DOHH2 (cell line): Measurements from ENCODE around the gene CCBE1.

Source experiments
- H3F3A ChIP-seq: fragments of 200-600 bp; sonication (generic), shearing (Covaris generic); 2 replicates; pipeline ENCODE4 v1.6.0; 2016; ENCODE audit warnings: antibody characterized with exemption, mild to moderate bottlenecking; ENCODE audit not compliant: control insufficient read depth, insufficient read depth
- H3K27ac ChIP-seq: fragments of 200-600 bp; sonication (generic); 2 replicates; pipeline ENCODE4 v1.5.1; 2014; ENCODE audit warnings: low read depth, mild to moderate bottlenecking, low read length, moderate library complexity
- H3K27me3 ChIP-seq: fragments of 200-600 bp; sonication (generic); 2 replicates; pipeline ENCODE4 v1.6.1; 2014; ENCODE audit warnings: mild to moderate bottlenecking, low read length, mixed read lengths; ENCODE audit not compliant: control insufficient read depth
- H3K36me3 ChIP-seq: fragments of 200-600 bp; sonication (generic); 2 replicates; pipeline ENCODE4 v1.6.1; 2014; ENCODE audit warnings: mild to moderate bottlenecking, low read length, moderate library complexity, mixed read lengths; ENCODE audit not compliant: control insufficient read depth
- H3K4me1 ChIP-seq: fragments of 200-600 bp; sonication (generic); 2 replicates; pipeline ENCODE4 v1.6.1; 2014; ENCODE audit warnings: mild to moderate bottlenecking, low read length, mixed read lengths; ENCODE audit not compliant: control insufficient read depth
- H3K4me2 ChIP-seq: fragments of 200-600 bp; sonication (generic); 2 replicates; pipeline ENCODE4 v1.6.0; 2014; ENCODE audit warnings: mild to moderate bottlenecking, low read length, moderate library complexity
- H3K4me3 ChIP-seq: fragments of 200-600 bp; sonication (generic); 2 replicates; pipeline ENCODE4 v1.5.1; 2014; ENCODE audit warnings: mild to moderate bottlenecking, low read length, mixed read lengths
- H3K79me2 ChIP-seq: fragments of 200-600 bp; sonication (generic); 2 replicates; pipeline ENCODE4 v1.6.1; 2014; ENCODE audit warnings: mild to moderate bottlenecking, low read length, mixed read lengths; ENCODE audit not compliant: control insufficient read depth
- H3K9me2 ChIP-seq: fragments of 200-600 bp; sonication (generic); replicated peaks from 2 replicates; pipeline ENCODE4 v1.6.1; 2014; ENCODE audit warnings: mild to moderate bottlenecking, low read length, mixed read lengths; ENCODE audit not compliant: control insufficient read depth
- H3K9me3 ChIP-seq: fragments of 200-600 bp; sonication (generic); 2 replicates; pipeline ENCODE4 v1.6.1; 2014; ENCODE audit warnings: antibody characterized with exemption, low read length, mixed read lengths; ENCODE audit not compliant: control insufficient read depth, insufficient read depth
- H4K20me1 ChIP-seq: fragments of 200-600 bp; sonication (generic); 2 replicates; pipeline ENCODE4 v1.6.0; 2014; ENCODE audit warnings: low read depth, mild to moderate bottlenecking, antibody characterized with exemption, low read length, moderate library complexity; ENCODE audit not compliant: control insufficient read depth, insufficient read depth
- EZH2phosphoT487 ChIP-seq: fragments of 200-600 bp; sonication (generic); IDR thresholded peaks from 2 replicates; pipeline ENCODE4 v1.6.1; 2017; ENCODE audit warnings: borderline replicate concordance, mild to moderate bottlenecking, antibody characterized with exemption, low read length, moderate library complexity, mixed read lengths
- TF ChIP-seq, protein P1 (sequence below): fragments of 200-600 bp; sonication (generic); IDR thresholded peaks from one replicate; pipeline ENCODE4 v1.5.1; 2014; ENCODE audit warnings: antibody characterized with exemption, mild to moderate bottlenecking, low read depth, low read length; ENCODE audit not compliant: poor library complexity, severe bottlenecking

Gene CCBE1

DNA sequence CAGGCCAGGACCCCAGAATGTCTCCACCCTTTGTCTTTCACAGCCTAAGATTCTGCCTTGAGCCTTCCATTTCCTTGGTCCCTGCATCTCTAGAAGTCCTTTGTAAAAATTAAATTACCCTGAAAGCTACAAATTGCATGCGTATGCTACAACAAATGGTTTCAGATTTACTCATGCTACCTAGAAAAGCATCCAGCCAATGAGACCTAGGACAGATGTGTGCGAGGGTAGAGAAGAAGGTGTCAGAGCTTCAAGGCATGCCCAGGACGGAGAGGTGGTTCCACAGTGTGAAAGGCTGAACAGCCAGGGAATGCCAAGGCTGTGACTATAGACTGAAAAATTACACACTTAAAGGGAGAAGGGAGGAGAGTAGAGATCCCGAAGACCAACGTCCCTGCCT is 40.2 kb downstream of the CCBE1 start:
- Histone ChIP-seq H3K36me3 (no peaks in the 10 kb centered on the region), H3K4me2 (no peak overlapping the region), H3K79me2 (no peaks in the 10 kb centered on the region), H3K4me1 (no peaks in the 10 kb centered on the region), H3K4me3 (no peak overlapping the region), H3F3A (no peaks in the 10 kb centered on the region), H3K9me2 (no peaks in the 10 kb centered on the region), H3K27ac (no peak overlapping the region), H3K9me3 (no peaks in the 10 kb centered on the region), H3K27me3 (0 out of 2 replicates have a peak, but pooled peaks cover 6% of the 10 kb centered on the region), H4K20me1 (no peaks in the 10 kb centered on the region)
- TF ChIP-seq, protein P1, sequence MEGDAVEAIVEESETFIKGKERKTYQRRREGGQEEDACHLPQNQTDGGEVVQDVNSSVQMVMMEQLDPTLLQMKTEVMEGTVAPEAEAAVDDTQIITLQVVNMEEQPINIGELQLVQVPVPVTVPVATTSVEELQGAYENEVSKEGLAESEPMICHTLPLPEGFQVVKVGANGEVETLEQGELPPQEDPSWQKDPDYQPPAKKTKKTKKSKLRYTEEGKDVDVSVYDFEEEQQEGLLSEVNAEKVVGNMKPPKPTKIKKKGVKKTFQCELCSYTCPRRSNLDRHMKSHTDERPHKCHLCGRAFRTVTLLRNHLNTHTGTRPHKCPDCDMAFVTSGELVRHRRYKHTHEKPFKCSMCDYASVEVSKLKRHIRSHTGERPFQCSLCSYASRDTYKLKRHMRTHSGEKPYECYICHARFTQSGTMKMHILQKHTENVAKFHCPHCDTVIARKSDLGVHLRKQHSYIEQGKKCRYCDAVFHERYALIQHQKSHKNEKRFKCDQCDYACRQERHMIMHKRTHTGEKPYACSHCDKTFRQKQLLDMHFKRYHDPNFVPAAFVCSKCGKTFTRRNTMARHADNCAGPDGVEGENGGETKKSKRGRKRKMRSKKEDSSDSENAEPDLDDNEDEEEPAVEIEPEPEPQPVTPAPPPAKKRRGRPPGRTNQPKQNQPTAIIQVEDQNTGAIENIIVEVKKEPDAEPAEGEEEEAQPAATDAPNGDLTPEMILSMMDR: no peak
- TF ChIP-seq EZH2phosphoT487: no peak

DNA sequence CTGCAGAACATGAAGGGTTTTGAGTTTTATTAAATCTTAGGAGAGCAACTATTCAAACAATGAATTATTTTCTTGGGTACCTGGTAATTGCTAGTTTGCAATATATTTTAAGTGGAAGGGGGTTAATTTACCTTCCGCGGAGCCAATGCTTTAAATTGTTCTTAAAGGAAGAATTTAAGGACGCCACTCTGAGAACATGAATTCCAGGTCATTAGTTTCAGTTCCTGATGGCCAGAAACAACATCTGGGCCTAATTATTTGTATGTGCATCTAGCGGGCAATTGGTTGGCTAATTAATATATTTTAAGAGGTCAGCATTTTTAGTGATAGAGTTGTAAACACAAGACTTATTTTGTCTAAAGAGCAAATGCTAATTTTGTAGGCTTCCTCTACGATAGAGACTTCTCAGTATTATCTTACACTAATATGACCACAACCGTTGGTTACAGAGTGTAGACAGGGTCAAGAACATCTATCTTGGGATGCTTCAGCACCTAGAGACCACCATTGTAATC is 40.8 kb downstream of the CCBE1 start:
- H3K79me2 ChIP-seq: no peaks in the 10 kb centered on the region
- H3K4me2 ChIP-seq: no peak overlapping the region

DNA sequence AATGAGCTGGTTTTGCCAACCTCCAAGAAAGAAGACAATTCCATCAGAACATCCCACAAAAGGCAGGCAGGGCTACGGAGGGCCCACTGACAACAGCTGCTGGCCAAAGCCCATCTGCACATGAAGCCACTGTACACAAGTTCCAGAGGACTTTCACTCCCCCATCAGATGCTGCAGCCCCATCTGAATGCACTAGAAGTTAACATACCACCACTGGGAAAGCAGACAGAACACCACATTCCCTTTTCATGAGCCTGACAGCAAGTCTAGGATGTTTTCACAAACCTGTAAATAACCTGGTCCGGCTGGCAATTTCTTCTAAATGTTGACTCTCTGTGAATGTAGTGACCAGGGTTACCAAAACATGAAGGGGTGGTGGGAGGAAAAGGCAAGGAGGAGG is 41.5 kb downstream of the CCBE1 start:
- H3K4me2 ChIP-seq: no peak overlapping the region
- no peaks in the 10 kb centered on the region for H3F3A ChIP-seq
- H3K27me3 ChIP-seq: peaks cover 6% of the 10 kb centered on the region; the same call in 1 of the 2 replicates
- H3K9me3 ChIP-seq: no peaks in the 10 kb centered on the region
- no peaks in the 10 kb centered on the region for H3K4me1 ChIP-seq
- H3K27ac ChIP-seq: no peak overlapping the region
- TF ChIP-seq, protein P1: no peak
- H3K36me3 ChIP-seq: no peaks in the 10 kb centered on the region
- H4K20me1 ChIP-seq: no peaks in the 10 kb centered on the region
- H3K9me2 ChIP-seq: no peaks in the 10 kb centered on the region
- H3K4me3 ChIP-seq: no peak overlapping the region
- no peaks in the 10 kb centered on the region for H3K79me2 ChIP-seq

More for the DNA sequence above, 40.8 kb downstream of the CCBE1 start:
- TF ChIP-seq, protein P1: no peak
- TF ChIP-seq EZH2phosphoT487: no peak
- no peaks in the 10 kb centered on the region for H3K9me3 ChIP-seq
- H4K20me1 ChIP-seq: no peaks in the 10 kb centered on the region
- no peaks in the 10 kb centered on the region for H3K36me3 ChIP-seq
- no peak overlapping the region for H3K27ac ChIP-seq
- H3K27me3 ChIP-seq: peaks cover 6% of the 10 kb centered on the region; the same call in 1 of the 2 replicates
- no peaks in the 10 kb centered on the region for H3F3A ChIP-seq
- no peaks in the 10 kb centered on the region for H3K4me1 ChIP-seq
- no peak overlapping the region for H3K4me3 ChIP-seq
- no peaks in the 10 kb centered on the region for H3K9me2 ChIP-seq
